HEK293 (cell line): ENCODE measurements around the gene KCTD1.

Experiments
- CTCF ChIA-PET: fragments of 350-600 bp; formaldehyde crosslinking; extraction: SDS; loops from one replicate; lab custom pipeline; 2021; ENCODE audit warnings: antibody characterized with exemption; lab: Yijun Ruan, JAX
- POLR2A ChIA-PET: fragments of 300-600 bp; formaldehyde crosslinking; extraction: SDS; loops from one replicate; lab custom pipeline; 2020; ENCODE audit warnings: antibody characterized with exemption, inconsistent platforms; lab: Yijun Ruan, JAX
- H3K27ac ChIP-seq: fragments of 200-500 bp; sonication (Bioruptor generic); 2 replicates; pipeline ENCODE4 v1.5.1; 2014; ENCODE audit warnings: low read depth, low read length, control low read depth, inconsistent platforms; ENCODE audit errors: extremely low read depth
- H3K36me3 ChIP-seq, 2 experiments: fragments of 200-500 bp in 1 of 2; sonication (Bioruptor generic) in 1 of 2; 1 replicate in 1 of 2; 2 replicates in 1 of 2; pipeline ENCODE4 v1.5.1; 2014 to 2017; ENCODE audit warnings: inconsistent platforms in 2 of 2, low read length in 2 of 2; ENCODE audit not compliant: control insufficient read depth in 2 of 2, insufficient read depth in 1 of 2
- H3K4me1 ChIP-seq: fragments of 200-500 bp; sonication (Bioruptor generic); 2 replicates; pipeline ENCODE4 v1.5.1; 2014; ENCODE audit warnings: mild to moderate bottlenecking, low read length, inconsistent platforms; ENCODE audit not compliant: control insufficient read depth, insufficient read depth
- H3K4me3 ChIP-seq: 2 replicates; pipeline ENCODE4 v1.5.1; 2011; ENCODE audit warnings: low read depth, mild to moderate bottlenecking, control low read depth, low read length, moderate library complexity
- H3K9me3 ChIP-seq: fragments of 200-500 bp; sonication (Bioruptor generic); 2 replicates; pipeline ENCODE4 v1.5.1; 2014; ENCODE audit warnings: low read depth, low read length, inconsistent platforms; ENCODE audit not compliant: control insufficient read depth, insufficient read depth
- ATF2 ChIP-seq: fragments of 450-650 bp; formaldehyde crosslinking; IDR thresholded peaks from 2 replicates; pipeline ENCODE4 v1.5.1; 2016; ENCODE audit warnings: missing biosample characterization, missing genetic modification characterization, low read depth
- FEZF1 ChIP-seq: fragments of 450-650 bp; formaldehyde crosslinking; IDR thresholded peaks from 2 replicates; pipeline ENCODE4 v1.5.1; 2016; ENCODE audit warnings: missing biosample characterization, missing genetic modification characterization
- HOXC10 ChIP-seq: sonication (generic); formaldehyde crosslinking; IDR thresholded peaks from 2 replicates; pipeline ENCODE4 v1.8.1; 2023; ENCODE audit warnings: mild to moderate bottlenecking, missing genetic modification reagents
- KLF10 ChIP-seq: fragments of 450-650 bp; IDR thresholded peaks from 2 replicates; pipeline ENCODE4 v1.5.1; 2018; ENCODE audit warnings: missing biosample characterization, mild to moderate bottlenecking, missing genetic modification characterization
- MYNN ChIP-seq: fragments of 450-650 bp; formaldehyde crosslinking; IDR thresholded peaks from 2 replicates; pipeline ENCODE4 v1.5.1; 2016; ENCODE audit warnings: missing biosample characterization, missing genetic modification characterization, borderline replicate concordance
- PATZ1 ChIP-seq: fragments of 450-650 bp; formaldehyde crosslinking; IDR thresholded peaks from 2 replicates; pipeline ENCODE4 v1.5.1; 2016; ENCODE audit warnings: missing biosample characterization, missing genetic modification characterization
- REST ChIP-seq: fragments of 450-650 bp; formaldehyde crosslinking; IDR thresholded peaks from 2 replicates; pipeline ENCODE4 v1.5.1; 2016; ENCODE audit warnings: missing biosample characterization, missing genetic modification characterization
- ZBTB1 ChIP-seq: fragments of 450-650 bp; formaldehyde crosslinking; IDR thresholded peaks from 2 replicates; pipeline ENCODE4 v1.5.1; 2016; ENCODE audit warnings: missing biosample characterization, missing genetic modification characterization
- ZNF10 ChIP-seq: fragments of 450-650 bp; formaldehyde crosslinking; IDR thresholded peaks from 2 replicates; pipeline ENCODE4 v1.5.1; 2017; ENCODE audit warnings: missing biosample characterization, missing genetic modification characterization
- ZNF112 ChIP-seq: fragments of 450-650 bp; formaldehyde crosslinking; IDR thresholded peaks from 2 replicates; pipeline ENCODE4 v1.5.0; 2017; ENCODE audit warnings: missing biosample characterization, missing genetic modification characterization
- ZNF155 ChIP-seq: fragments of 450-650 bp; formaldehyde crosslinking; IDR thresholded peaks from 2 replicates; pipeline ENCODE4 v1.5.1; 2016; ENCODE audit warnings: missing biosample characterization, missing genetic modification characterization
- ZNF2 ChIP-seq: fragments of 450-650 bp; formaldehyde crosslinking; IDR thresholded peaks from 2 replicates; pipeline ENCODE4 v1.5.1; 2016; ENCODE audit warnings: missing biosample characterization, missing genetic modification characterization
- ZNF211 ChIP-seq: fragments of 450-650 bp; formaldehyde crosslinking; IDR thresholded peaks from 2 replicates; pipeline ENCODE4 v1.5.1; 2016; ENCODE audit warnings: low read depth, missing biosample characterization, missing genetic modification characterization
- ZNF214 ChIP-seq: fragments of 450-650 bp; formaldehyde crosslinking; IDR thresholded peaks from 2 replicates; pipeline ENCODE4 v1.5.1; 2017; ENCODE audit warnings: missing biosample characterization, mild to moderate bottlenecking, missing genetic modification characterization, borderline replicate concordance
- ZNF23 ChIP-seq: fragments of 450-650 bp; formaldehyde crosslinking; IDR thresholded peaks from 2 replicates; pipeline ENCODE4 v1.5.1; 2016; ENCODE audit warnings: missing biosample characterization, missing genetic modification characterization, borderline replicate concordance
- ZNF341 ChIP-seq: fragments of 450-650 bp; formaldehyde crosslinking; IDR thresholded peaks from 2 replicates; pipeline ENCODE4; 2016; ENCODE audit warnings: low read depth, missing biosample characterization, missing genetic modification characterization
- ZNF350 ChIP-seq: fragments of 450-650 bp; formaldehyde crosslinking; IDR thresholded peaks from 2 replicates; pipeline ENCODE4 v1.5.0; 2017; ENCODE audit warnings: missing biosample characterization, mild to moderate bottlenecking, missing genetic modification characterization
- ZNF366 ChIP-seq: fragments of 450-650 bp; formaldehyde crosslinking; conservative IDR thresholded peaks from 2 replicates; pipeline ENCODE4 v1.5.1; 2016; ENCODE audit warnings: missing biosample characterization, missing genetic modification characterization
- ZNF423 ChIP-seq: fragments of 450-650 bp; formaldehyde crosslinking; IDR thresholded peaks from 2 replicates; pipeline ENCODE4 v1.5.1; 2016; ENCODE audit warnings: missing biosample characterization, missing genetic modification characterization
- ZNF529 ChIP-seq: fragments of 450-650 bp; formaldehyde crosslinking; IDR thresholded peaks from 2 replicates; pipeline ENCODE4 v1.5.1; 2017; ENCODE audit warnings: missing genetic modification characterization, missing biosample characterization; ENCODE audit not compliant: insufficient replicate concordance
- ZNF660 ChIP-seq: fragments of 450-650 bp; IDR thresholded peaks from 2 replicates; pipeline ENCODE4 v1.5.1; 2018; ENCODE audit warnings: missing biosample characterization, mild to moderate bottlenecking, missing genetic modification characterization

Gene KCTD1

GRCh38 chr18:26503382-26503781 lies 45.0 kb downstream of the KCTD1 start (continued):
- no peak for TF ChIP-seq ZNF214

- Histone ChIP-seq H3K36me3 (peaks cover 6 to 12% of the 10 kb centered on the region in 2 experiments; a peak in 2 of 3 replicates), H3K4me1 (peaks cover 8% of the 10 kb centered on the region), H3K27ac (no peak overlapping the region), H3K4me3 (no peak overlapping the region), H3K9me3 (no peaks in the 10 kb centered on the region)
- ChIA-PET POLR2A (no interaction called here), CTCF (no interaction called here)
- no peak for TF ChIP-seq ZNF350 (tag by site-specific recombination)
- TF ChIP-seq HOXC10, result no peak
- TF ChIP-seq KLF10 (tag by site-specific recombination), result no peak
- TF ChIP-seq ZNF366 (tag by site-specific recombination), result no peak
- TF ChIP-seq ZNF112, result no peak
- no peak for TF ChIP-seq ATF2 (tag by site-specific recombination)
- no peak for TF ChIP-seq ZNF211
Observed at GRCh38 chr18:26502823-26503222, 45.5 kb downstream of the KCTD1 start.

- Histone ChIP-seq H3K27ac (no peak overlapping the region), H3K4me3 (no peak overlapping the region), H3K9me3 (no peaks in the 10 kb centered on the region), H3K4me1 (peaks cover 1% of the 10 kb centered on the region), H3K36me3 (peaks cover 6 to 17% of the 10 kb centered on the region in 2 experiments; a peak in 2 of 3 replicates)
- CTCF ChIA-PET, result no interaction called here
- POLR2A ChIA-PET, result no interaction called here
- no peak for TF ChIP-seq ZNF423 (tag by site-specific recombination)
Observed at GRCh38 chr18:26497866-26498265, 50.5 kb downstream of the KCTD1 start.

GRCh38 chr18:26496528-26496927 lies 51.8 kb downstream of the KCTD1 start:
- ChIA-PET CTCF (interaction anchor here (0.5 to 1.0 kb wide), 4 partner anchors 9 to 1645 kb away, joined by 3 to 5 read pairs (median 4); no protein-coding TSS in a partner anchor), POLR2A (no interaction called here)
- H3K36me3 ChIP-seq, result peaks cover 6 to 17% of the 10 kb centered on the region in 2 experiments; a peak in 2 of 3 replicates
- TF ChIP-seq PATZ1, result no peak
- TF ChIP-seq ZNF366 (tag by site-specific recombination), result no peak
- TF ChIP-seq FEZF1 (tag by site-specific recombination), result no peak
- no peak for TF ChIP-seq ZNF660 (tag by site-specific recombination)
- no peak for TF ChIP-seq ZNF341 (tag by site-specific recombination)
- TF ChIP-seq ZNF155 (tag by site-specific recombination), result no peak
- no peak for TF ChIP-seq ZNF2 (tag by site-specific recombination)
- TF ChIP-seq ZBTB1 (tag by site-specific recombination), result no peak
- TF ChIP-seq ZNF211, result no peak
- TF ChIP-seq ZNF23 (tag by site-specific recombination), result no peak
- TF ChIP-seq REST (tag by site-specific recombination), result no peak
- TF ChIP-seq ZNF529 (tag by site-specific recombination), result no peak
- TF ChIP-seq ZNF10 (tag by site-specific recombination), result no peak
- no peak for TF ChIP-seq MYNN (tag by site-specific recombination)

More at GRCh38 chr18:26496528-26496927, 51.8 kb downstream of the KCTD1 start:
- Histone ChIP-seq H3K9me3 (no peaks in the 10 kb centered on the region), H3K27ac (no peak overlapping the region), H3K4me1 (no peaks in the 10 kb centered on the region), H3K4me3 (no peak overlapping the region)
